Amygdala (tissue), 56 donors: ENCODE data around the gene FAM83B.
"Not testable (repeated sequence)": the region's sequence is repeated elsewhere in the genome, so short reads cannot be mapped to it uniquely, and the experiment has no call there.

ENCODE experiments used
- DNase-seq, 56 donors: peaks; one replicate each; lab custom pipeline; 2025; lab: John Stamatoyannopoulos, UW

The FAM83B gene

GRCh38 chr6:54970337-54970736 is 123.8 kb downstream of the FAM83B start:
- no peak for DNase-seq

- no peak for DNase-seq
Observed at GRCh38 chr6:54971825-54972224, 125.3 kb downstream of the FAM83B start.

DNA sequence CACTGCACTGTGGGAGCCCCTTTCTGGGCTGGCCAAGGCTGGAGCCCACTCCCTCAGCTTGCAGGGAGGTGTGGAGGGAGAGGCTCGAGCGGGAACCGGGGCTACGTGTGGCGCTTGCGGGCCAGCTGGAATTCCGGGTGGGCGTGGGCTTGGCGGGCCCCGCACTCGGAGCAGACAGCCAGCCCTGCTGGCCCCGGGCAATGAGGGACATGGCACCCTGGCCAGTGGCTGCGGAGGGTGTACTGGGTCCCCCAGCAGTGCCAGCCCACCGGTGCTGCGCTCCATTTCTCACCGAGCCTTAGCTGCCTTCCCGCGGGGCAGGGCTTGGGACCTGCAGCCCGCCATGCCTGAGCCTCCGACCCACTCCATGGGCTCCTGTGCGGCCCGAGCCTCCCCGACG is 132.6 kb downstream of the FAM83B start:
- not testable (repeated sequence) for DNase-seq

DNA sequence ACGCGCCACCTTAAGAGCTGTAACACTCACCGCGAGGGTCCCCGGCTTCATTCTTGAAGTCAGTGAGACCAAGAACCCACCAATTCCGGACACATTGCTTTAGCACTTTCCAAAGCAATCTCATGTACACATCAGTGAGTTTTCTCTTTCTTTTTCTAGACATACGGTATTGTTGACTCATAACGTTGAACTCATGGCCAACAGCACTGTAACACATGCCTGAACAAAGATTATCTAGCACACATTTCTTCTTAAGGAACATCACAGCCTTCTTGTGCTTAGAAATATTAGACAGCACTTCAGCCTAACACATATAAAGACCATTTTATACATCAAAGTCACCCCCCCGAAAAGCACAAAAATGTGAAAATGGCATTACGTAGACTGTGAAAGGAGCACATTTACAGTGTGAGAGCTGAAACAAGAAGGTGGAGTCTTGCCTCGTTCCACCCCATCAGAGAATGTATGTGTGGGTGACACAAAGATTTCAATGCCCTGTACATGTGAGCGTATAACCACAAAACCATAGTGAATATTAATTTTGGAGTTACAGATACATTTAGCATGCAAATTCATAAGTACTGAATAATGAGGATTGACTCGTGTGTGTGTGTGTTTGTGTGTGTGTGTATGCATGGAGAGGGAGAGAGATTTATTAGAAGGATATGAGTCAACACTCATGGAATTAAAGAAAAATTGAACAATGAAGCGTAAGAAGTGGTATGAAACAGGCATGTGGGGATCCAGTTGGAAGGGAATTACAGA is 134.1 kb downstream of the FAM83B start:
- DNase-seq: no peak

DNA sequence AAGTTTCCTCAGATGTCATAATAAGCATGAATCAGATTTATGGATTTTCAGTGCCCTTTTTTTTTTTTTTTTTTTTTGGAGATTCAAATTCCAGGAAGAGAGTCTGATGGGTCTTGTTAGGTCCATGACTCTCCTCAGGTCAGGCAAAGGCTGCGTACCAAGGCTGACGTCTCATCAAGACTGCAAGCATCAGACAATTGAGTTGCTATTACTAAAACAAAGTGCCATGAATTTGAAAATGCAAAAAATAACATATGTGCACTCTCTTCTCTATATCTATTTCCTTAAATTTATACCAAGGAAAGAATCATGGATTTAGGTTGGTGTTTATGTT is 134.7 kb downstream of the FAM83B start:
- DNase-seq: no peak

DNA sequence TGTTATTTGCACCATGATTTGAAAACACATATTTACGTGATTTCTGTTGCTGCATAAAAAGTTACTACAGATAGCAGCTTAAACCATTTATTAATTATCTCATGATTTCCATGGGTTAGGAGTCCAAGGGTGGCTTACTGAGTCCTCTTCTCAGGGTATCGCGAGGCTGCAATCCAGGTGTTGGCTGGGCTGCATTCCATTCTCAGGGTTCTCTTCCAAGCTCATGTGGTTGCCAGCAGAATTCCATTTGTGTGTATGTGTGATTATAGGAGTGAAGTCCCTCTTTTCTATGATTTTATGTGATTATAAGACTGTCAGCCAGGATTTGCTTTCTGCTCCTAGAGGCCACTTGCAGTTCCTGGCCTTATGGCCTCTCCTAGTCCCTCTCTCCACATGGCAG is 135.1 kb downstream of the FAM83B start:
- DNase-seq: no peak

DNA sequence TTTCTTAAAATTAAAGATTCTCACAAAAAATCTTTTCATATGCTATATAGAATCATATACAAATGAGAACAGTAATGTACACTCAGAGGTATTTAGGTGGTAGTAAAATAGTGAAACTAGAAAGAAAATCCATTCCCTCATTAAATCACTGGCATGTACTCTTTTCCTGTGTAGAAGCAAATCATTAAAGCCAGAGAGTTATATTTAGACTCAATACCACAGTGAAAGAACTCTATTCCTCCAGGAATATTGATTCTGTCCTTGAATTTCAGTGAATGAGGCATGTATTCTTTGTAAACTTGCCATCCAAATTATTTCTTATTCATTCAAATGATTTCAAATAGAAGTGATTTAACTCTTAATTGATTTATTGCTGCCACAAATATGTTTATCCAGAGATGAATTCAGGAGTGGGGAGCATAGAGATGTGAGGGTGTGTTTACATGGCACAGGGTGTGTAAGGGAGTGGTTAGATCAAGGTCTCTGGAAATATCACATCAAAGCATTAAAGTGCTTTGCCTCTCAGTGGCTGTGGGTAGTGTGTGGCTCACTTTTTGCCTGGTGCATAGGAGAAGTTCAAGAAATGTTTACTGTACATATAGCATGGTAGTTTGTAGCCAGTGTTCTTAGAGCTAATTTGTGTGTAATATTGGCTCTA is 141.2 kb downstream of the FAM83B start:
- DNase-seq: no peak

DNA sequence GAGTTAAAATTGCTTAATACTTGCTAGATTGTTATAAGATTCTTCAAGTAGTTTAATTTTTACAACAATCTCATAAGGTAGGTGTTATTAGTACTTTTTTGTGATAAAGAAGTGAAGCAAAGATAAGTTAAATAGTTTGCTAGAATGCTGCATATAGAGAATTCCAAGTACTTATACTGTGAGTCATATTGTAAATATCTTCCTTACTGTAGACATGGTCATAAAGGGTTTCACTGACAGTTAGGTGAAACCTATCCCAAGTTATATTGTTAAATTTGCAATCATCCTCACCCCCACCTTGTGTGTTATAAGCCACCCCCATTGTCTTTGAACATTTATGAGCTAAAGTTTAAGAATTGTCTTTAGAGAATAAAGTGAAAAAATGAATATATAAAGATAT is 142.0 kb downstream of the FAM83B start:
- no peak for DNase-seq

GRCh38 chr6:54990001-54990400 is 143.4 kb downstream of the FAM83B start:
- DNase-seq: no peak
